GM21360 (cell line): Measurements from ENCODE around the gene TBX5.

ENCODE experiments used
- ATAC-seq: cut with Tn5 transposase; IDR thresholded peaks from one replicate; pipeline ENCODE4 v1.9.1; 2021; ENCODE audit warnings: mild to moderate bottlenecking, moderate library complexity; ENCODE audit not compliant: unreplicated experiment

TBX5 gene

GRCh38 chr12:114328292-114328691, 77.7 kb downstream of the TBX5 start:
- ATAC-seq = no peak

- ATAC-seq = no peak
Measured at GRCh38 chr12:114327765-114328164, 78.2 kb downstream of the TBX5 start.

- no peak for ATAC-seq
Measured at GRCh38 chr12:114321524-114321923, 84.4 kb downstream of the TBX5 start.

GRCh38 chr12:114320968-114321367, 85.0 kb downstream of the TBX5 start:
- ATAC-seq = no peak

GRCh38 chr12:114320101-114320500, 85.8 kb downstream of the TBX5 start:
- ATAC-seq = no peak

- no peak for ATAC-seq
Measured at GRCh38 chr12:114319422-114319821, 86.5 kb downstream of the TBX5 start.

- ATAC-seq = no peak
Measured at GRCh38 chr12:114318984-114319383, 87.0 kb downstream of the TBX5 start.

- ATAC-seq = no peak
Measured at GRCh38 chr12:114316076-114316475, 89.9 kb downstream of the TBX5 start.

GRCh38 chr12:114314974-114315720, 90.8 kb downstream of the TBX5 start:
- ATAC-seq = no peak

- no peak for ATAC-seq
Measured at GRCh38 chr12:114314403-114314802, 91.5 kb downstream of the TBX5 start.

GRCh38 chr12:114313910-114314309, 92.0 kb downstream of the TBX5 start:
- ATAC-seq = no peak

GRCh38 chr12:114311974-114312373, 94.0 kb downstream of the TBX5 start:
- ATAC-seq = no peak

GRCh38 chr12:114306646-114307045, 99.3 kb downstream of the TBX5 start:
- no peak for ATAC-seq

GRCh38 chr12:114305446-114305845, 100.5 kb downstream of the TBX5 start:
- no peak for ATAC-seq
